ENCODE data around the gene DNAJC18. TPM values are rescaled to one million over a fixed set of nuclear protein-coding genes. Genes with fewer than 3 reads are reported as not detected.
"Not testable (repeated sequence)": the region's sequence is repeated elsewhere in the genome, so short reads cannot be mapped to it uniquely, and the experiment has no call there.

The DNAJC18 gene
- total and polyA plus RNA-seq, 2 experiments from 2014 or later, result 10.6 to 14.4 TPM

DNA sequence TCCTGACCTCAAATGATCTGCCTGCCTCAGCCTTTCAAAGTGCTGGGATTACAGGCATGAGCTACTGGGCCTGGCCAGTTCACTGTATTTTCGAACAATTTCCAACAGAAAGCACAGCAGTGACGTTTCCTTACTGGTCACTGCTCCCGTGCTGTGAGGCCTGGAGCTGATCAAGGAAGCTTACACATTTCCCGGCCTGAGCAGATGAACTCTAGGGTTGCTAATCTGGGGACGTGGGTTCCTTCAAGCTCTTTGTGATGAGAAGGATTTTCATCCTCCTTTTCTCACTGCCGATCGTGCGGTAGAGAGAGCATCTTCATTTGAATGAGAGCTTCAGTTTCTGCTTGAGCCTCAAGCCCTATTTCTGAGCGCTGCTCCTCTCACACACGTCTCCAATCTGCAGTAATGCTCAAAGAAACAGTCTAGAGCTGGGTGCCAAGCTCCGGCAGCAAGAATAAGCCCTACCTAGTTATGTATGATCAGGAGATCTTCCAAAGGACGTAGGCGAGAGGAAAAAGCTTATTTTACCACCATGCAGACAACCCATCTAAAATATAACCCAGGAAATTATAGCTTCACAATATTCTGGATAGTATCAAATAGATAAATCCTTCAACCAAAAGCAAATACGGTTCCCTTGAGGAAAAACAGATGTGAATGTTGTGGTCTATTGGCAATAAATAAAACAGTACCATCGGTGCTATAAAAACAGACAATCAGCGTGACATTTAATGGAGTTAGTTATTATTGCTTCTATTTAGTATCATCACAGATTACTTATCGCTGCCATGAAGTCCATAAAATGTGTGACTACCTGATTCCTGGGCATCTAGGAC is 28.1 kb downstream of the DNAJC18 start:
- WGBS (ENCODE audit: low lambda C conversion rate, missing lambda C conversion rate), result 80% methylated on average over 17 of the region's 17 CpGs
- no peak overlapping the region for H3K4me2 ChIP-seq
- no peaks in the 10 kb centered on the region for H3K79me2 ChIP-seq
- no peak for DNase-seq (ENCODE audit: low spot score)
- no peak overlapping the region for H3K4me3 ChIP-seq
- H3K4me1 ChIP-seq (ENCODE audit: insufficient read depth), result no peaks in the 10 kb centered on the region
- TF ChIP-seq, protein P1, sequence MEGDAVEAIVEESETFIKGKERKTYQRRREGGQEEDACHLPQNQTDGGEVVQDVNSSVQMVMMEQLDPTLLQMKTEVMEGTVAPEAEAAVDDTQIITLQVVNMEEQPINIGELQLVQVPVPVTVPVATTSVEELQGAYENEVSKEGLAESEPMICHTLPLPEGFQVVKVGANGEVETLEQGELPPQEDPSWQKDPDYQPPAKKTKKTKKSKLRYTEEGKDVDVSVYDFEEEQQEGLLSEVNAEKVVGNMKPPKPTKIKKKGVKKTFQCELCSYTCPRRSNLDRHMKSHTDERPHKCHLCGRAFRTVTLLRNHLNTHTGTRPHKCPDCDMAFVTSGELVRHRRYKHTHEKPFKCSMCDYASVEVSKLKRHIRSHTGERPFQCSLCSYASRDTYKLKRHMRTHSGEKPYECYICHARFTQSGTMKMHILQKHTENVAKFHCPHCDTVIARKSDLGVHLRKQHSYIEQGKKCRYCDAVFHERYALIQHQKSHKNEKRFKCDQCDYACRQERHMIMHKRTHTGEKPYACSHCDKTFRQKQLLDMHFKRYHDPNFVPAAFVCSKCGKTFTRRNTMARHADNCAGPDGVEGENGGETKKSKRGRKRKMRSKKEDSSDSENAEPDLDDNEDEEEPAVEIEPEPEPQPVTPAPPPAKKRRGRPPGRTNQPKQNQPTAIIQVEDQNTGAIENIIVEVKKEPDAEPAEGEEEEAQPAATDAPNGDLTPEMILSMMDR (IDR thresholded peaks at IDR 0.05; ENCODE audit: poor library complexity), result no peak
- TF ChIP-seq EZH2phosphoT487 (IDR thresholded peaks at IDR 0.05; ENCODE audit: low read depth, severe bottlenecking, unreplicated experiment) (no peak), EZH2 (IDR thresholded peaks at IDR 0.05; ENCODE audit: borderline replicate concordance) (no peak)
- H2AFZ ChIP-seq, result no peak overlapping the region
- H3K27me3 ChIP-seq, result no peaks in the 10 kb centered on the region
- H4K20me1 ChIP-seq (ENCODE audit: insufficient read depth, poor library complexity, severe bottlenecking), result no peaks in the 10 kb centered on the region
- H3K9me3 ChIP-seq (ENCODE audit: low read depth), result no peaks in the 10 kb centered on the region
- no peaks in the 10 kb centered on the region for H3K36me3 ChIP-seq (replicated peaks; ENCODE audit: insufficient read depth, low read depth)
- H3K27ac ChIP-seq, result no peak overlapping the region
- no peaks in the 10 kb centered on the region for H3K9me2 ChIP-seq (replicated peaks; ENCODE audit: insufficient read depth)

DNA sequence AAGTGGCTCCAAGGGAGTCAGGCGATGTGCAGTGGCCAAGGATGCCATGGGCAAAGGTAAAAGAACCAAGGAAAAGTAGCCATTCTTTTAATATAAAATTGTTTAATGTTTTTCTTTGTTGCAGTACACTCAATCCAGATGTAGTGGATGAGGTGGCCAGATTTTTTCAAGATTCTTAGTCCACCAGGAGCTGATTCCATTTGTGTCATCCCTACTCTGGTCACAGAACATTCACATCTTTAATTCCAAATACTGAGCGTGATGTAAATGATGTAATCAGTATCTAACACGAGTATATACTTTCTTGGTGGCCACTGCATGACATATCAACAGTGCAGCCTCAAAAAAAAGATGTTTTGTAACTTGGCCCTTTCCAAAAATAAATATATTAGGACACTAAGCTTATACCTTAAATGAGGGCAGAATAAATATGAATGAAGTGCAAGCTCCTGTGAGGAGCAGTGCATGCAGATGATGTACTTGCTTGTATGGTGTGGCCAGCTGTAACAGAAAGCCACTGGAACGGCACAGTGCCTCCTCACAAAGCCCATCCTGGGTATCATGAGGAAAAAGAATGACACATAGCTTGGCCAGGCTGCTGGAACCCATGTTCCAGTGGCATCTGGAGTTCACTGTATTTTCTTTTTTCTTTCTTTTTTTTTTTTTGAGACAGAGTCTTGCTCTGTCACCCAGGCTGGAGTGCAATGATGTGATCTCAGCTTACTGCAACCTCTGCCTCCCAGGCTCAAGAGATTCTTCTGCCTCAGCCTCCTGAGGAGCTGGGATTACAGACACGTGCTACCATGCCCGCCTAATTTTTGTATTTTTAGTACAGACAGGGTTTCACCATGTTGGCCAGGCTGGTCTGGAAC is 29.0 kb downstream of the DNAJC18 start:
- H3K9me3 ChIP-seq (ENCODE audit: low read depth), result no peaks in the 10 kb centered on the region
- H3K27ac ChIP-seq, result no peak overlapping the region
- no peak for DNase-seq (ENCODE audit: low spot score)
- H3K4me2 ChIP-seq, result no peak overlapping the region
- H3K4me3 ChIP-seq, result no peak overlapping the region
- no peak overlapping the region for H2AFZ ChIP-seq
- H3K9me2 ChIP-seq (replicated peaks; ENCODE audit: insufficient read depth), result no peaks in the 10 kb centered on the region
- H3K27me3 ChIP-seq, result no peaks in the 10 kb centered on the region
- no peaks in the 10 kb centered on the region for H3K4me1 ChIP-seq (ENCODE audit: insufficient read depth)
- 86% methylated on average over 6 of the region's 6 CpGs for WGBS (ENCODE audit: low lambda C conversion rate, missing lambda C conversion rate)
- H3K79me2 ChIP-seq, result no peaks in the 10 kb centered on the region
- no peaks in the 10 kb centered on the region for H3K36me3 ChIP-seq (replicated peaks; ENCODE audit: insufficient read depth, low read depth)
- H4K20me1 ChIP-seq (ENCODE audit: insufficient read depth, poor library complexity, severe bottlenecking), result no peaks in the 10 kb centered on the region
- TF ChIP-seq, protein P1 (IDR thresholded peaks at IDR 0.05; ENCODE audit: poor library complexity), result no peak
- TF ChIP-seq EZH2phosphoT487 (IDR thresholded peaks at IDR 0.05; ENCODE audit: low read depth, severe bottlenecking, unreplicated experiment) (no peak), EZH2 (IDR thresholded peaks at IDR 0.05; ENCODE audit: borderline replicate concordance) (no peak)

DNA sequence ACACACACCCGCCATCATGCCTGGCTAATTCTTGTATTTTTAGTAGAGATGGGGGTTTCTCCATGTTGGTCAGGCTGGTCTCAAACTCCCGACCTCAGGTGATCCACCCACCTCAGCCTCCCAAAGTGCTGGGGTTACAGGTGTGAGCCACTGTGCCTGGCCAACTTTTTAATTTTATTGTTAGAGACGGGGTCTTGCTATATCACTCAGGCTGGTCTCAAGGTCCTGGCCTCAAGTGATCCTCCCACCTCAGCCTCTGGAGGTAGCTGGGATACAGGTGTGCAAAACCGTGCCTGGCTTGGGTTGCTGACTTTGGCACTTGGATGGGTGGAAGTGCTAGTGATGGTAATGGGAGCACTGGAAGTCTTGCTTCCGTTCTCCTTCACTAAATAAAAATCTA is 30.2 kb downstream of the DNAJC18 start:
- H4K20me1 ChIP-seq (ENCODE audit: insufficient read depth, poor library complexity, severe bottlenecking); DNase-seq (ENCODE audit: low spot score); H3K9me3 ChIP-seq (ENCODE audit: low read depth); H3K4me3 ChIP-seq; H3K27ac ChIP-seq; H3K36me3 ChIP-seq (replicated peaks; ENCODE audit: insufficient read depth, low read depth); H3K4me1 ChIP-seq (ENCODE audit: insufficient read depth); H2AFZ ChIP-seq; H3K79me2 ChIP-seq; H3K4me2 ChIP-seq; H3K27me3 ChIP-seq; H3K9me2 ChIP-seq (replicated peaks; ENCODE audit: insufficient read depth): not testable (repeated sequence)
- WGBS (ENCODE audit: low lambda C conversion rate, missing lambda C conversion rate), result 89% methylated on average over 5 of the region's 5 CpGs

DNA sequence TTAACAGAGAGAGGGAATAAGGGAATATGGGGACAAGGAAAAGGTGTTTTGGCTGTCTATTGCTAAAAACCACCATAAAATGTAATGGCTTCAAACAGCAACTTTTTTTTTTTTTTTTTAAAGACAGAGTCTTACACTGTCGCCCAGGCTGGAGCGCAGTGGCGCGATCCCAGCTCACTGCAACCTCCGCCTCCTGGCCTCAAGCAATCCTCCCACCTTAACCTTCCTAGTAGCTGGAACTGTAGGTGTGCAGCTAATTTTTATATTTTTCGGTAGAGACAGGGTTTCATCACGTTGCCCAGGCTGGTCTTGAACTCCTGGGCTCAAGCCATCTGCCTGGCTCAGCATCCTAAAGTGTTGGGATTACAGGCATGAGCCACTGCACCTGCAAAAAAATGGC is 31.1 kb downstream of the DNAJC18 start:
- H3K36me3 ChIP-seq (replicated peaks; ENCODE audit: insufficient read depth, low read depth), result no peaks in the 10 kb centered on the region
- H3K79me2 ChIP-seq, result no peaks in the 10 kb centered on the region
- no peak overlapping the region for H3K4me2 ChIP-seq
- H3K4me1 ChIP-seq (ENCODE audit: insufficient read depth), result peaks cover 6% of the 10 kb centered on the region
- TF ChIP-seq, protein P1 (IDR thresholded peaks at IDR 0.05; ENCODE audit: poor library complexity), result no peak
- no peak for TF ChIP-seq EZH2 (IDR thresholded peaks at IDR 0.05; ENCODE audit: borderline replicate concordance)
- TF ChIP-seq EZH2phosphoT487 (IDR thresholded peaks at IDR 0.05; ENCODE audit: low read depth, severe bottlenecking, unreplicated experiment), result no peak
- H2AFZ ChIP-seq, result no peak overlapping the region
- WGBS (ENCODE audit: low lambda C conversion rate, missing lambda C conversion rate), result 97% methylated on average over 7 of the region's 7 CpGs
- H3K27me3 ChIP-seq, result no peaks in the 10 kb centered on the region
- no peaks in the 10 kb centered on the region for H3K9me3 ChIP-seq (ENCODE audit: low read depth)
- no peaks in the 10 kb centered on the region for H3K9me2 ChIP-seq (replicated peaks; ENCODE audit: insufficient read depth)
- no peak overlapping the region for H3K4me3 ChIP-seq
- no peak overlapping the region for H3K27ac ChIP-seq
- no peak for DNase-seq (ENCODE audit: low spot score)
- H4K20me1 ChIP-seq (ENCODE audit: insufficient read depth, poor library complexity, severe bottlenecking), result no peaks in the 10 kb centered on the region

All from hepatocyte (in vitro differentiated cells).